Measurements from ENCODE around the gene CRP. TPM values are rescaled to one million over a fixed set of nuclear protein-coding genes. Genes with fewer than 3 reads are reported as not detected.

The CRP gene
- 1 to 10 TPM in 2 of 4 donors, not detected in 2; 1.4 to 2.1 TPM for total RNA-seq

DNA sequence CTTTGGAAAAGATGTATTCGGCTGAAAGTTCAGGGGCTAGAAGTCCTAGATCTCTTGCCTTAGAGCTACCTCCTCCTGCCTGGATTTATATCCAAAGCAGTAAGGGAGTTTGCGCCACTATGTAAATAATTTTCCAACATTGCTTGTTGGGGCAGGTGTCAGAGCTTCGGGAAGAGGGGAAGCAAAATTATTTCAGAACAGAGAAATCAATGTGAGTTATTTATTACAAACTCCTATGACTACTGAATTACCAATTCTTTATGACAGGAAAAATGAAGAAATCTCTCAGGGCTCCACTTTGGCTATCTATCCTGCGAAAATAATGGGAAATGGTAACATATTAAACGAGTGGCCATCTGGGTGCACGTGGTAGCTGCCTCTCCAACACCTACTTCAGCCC, at the start of gene CRP:
CRP (minus strand) TSS at position 61 of the 400 bp plus-strand sequence. CDS start 104 bp downstream, outside the sequence.
- Histone ChIP-seq H3K27ac (no peak within 1 kb of the TSS), H3K4me1 (no peaks in the 10 kb centered on the region), H3K27me3 (no peaks in the 10 kb centered on the region), H3K9me3 (no peaks in the 10 kb centered on the region), H3K4me3 (no peak within 1 kb of the TSS), H3K36me3 (no peaks in the 10 kb centered on the region)
- DNase-seq = no peak
- intact Hi-C loops (cut with DNase I; ENCODE audit: low total_unique reads) = no loop called here
- TF ChIP-seq, protein P1, sequence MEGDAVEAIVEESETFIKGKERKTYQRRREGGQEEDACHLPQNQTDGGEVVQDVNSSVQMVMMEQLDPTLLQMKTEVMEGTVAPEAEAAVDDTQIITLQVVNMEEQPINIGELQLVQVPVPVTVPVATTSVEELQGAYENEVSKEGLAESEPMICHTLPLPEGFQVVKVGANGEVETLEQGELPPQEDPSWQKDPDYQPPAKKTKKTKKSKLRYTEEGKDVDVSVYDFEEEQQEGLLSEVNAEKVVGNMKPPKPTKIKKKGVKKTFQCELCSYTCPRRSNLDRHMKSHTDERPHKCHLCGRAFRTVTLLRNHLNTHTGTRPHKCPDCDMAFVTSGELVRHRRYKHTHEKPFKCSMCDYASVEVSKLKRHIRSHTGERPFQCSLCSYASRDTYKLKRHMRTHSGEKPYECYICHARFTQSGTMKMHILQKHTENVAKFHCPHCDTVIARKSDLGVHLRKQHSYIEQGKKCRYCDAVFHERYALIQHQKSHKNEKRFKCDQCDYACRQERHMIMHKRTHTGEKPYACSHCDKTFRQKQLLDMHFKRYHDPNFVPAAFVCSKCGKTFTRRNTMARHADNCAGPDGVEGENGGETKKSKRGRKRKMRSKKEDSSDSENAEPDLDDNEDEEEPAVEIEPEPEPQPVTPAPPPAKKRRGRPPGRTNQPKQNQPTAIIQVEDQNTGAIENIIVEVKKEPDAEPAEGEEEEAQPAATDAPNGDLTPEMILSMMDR (IDR thresholded peaks at IDR 0.05) = no peak
- TF ChIP-seq POLR2A (IDR thresholded peaks at IDR 0.05) = no peak

DNA sequence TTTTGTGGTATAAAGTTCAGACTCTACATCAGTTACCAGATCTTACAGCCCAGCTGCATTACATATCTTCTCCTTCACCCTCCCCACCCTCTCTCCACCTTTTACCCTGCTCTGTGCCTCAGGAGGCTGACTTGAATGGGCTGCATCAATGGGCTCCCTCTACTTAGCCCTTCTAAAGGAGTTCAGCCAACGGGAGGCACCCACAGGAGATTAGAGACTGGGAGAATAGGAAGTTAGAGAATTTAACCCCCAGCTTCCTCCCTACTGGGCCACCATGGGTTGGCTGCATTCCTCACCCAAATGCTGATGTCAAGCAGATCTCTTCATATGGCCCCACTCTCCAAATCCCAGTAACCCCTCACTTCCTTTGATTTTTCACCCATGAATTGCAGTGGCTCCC, 49.3 kb upstream of the CRP start:
- H3K4me3 ChIP-seq = no peak overlapping the region

GRCh38 chr1:159756397-159756796, 42.0 kb upstream of the CRP start:
- no peak overlapping the region for H3K4me3 ChIP-seq
- intact Hi-C loops (cut with DNase I; ENCODE audit: low total_unique reads) = no loop called here
- no peaks in the 10 kb centered on the region for H3K9me3 ChIP-seq
- TF ChIP-seq, protein P1 (IDR thresholded peaks at IDR 0.05) = no peak
- TF ChIP-seq POLR2A (IDR thresholded peaks at IDR 0.05) = no peak
- H3K36me3 ChIP-seq = no peaks in the 10 kb centered on the region
- H3K27ac ChIP-seq = no peak overlapping the region
- no peak for DNase-seq
- no peaks in the 10 kb centered on the region for H3K27me3 ChIP-seq
- no peaks in the 10 kb centered on the region for H3K4me1 ChIP-seq

More for the DNA sequence above, 49.3 kb upstream of the CRP start:
- Histone ChIP-seq H3K4me1 (no peaks in the 10 kb centered on the region), H3K9me3 (no peaks in the 10 kb centered on the region), H3K36me3 (no peaks in the 10 kb centered on the region), H3K27ac (no peak overlapping the region), H3K27me3 (no peaks in the 10 kb centered on the region)
- intact Hi-C loops (cut with DNase I; ENCODE audit: low total_unique reads) = no loop called here
- DNase-seq = no peak
- no peak for TF ChIP-seq POLR2A (IDR thresholded peaks at IDR 0.05)
- TF ChIP-seq, protein P1 (IDR thresholded peaks at IDR 0.05) = no peak

- H3K27ac ChIP-seq = no peak overlapping the region
- no peaks in the 10 kb centered on the region for H3K36me3 ChIP-seq
- DNase-seq = no peak
- no peaks in the 10 kb centered on the region for H3K27me3 ChIP-seq
- no peaks in the 10 kb centered on the region for H3K4me1 ChIP-seq
- TF ChIP-seq, protein P1 (IDR thresholded peaks at IDR 0.05) = no peak
- TF ChIP-seq POLR2A (IDR thresholded peaks at IDR 0.05) = no peak
- H3K9me3 ChIP-seq = no peaks in the 10 kb centered on the region
- no peak overlapping the region for H3K4me3 ChIP-seq
- intact Hi-C loops (cut with DNase I; ENCODE audit: low total_unique reads) = no loop called here
These were observed 41.1 kb upstream of the CRP start for GRCh38 chr1:159755451-159756007.

DNA sequence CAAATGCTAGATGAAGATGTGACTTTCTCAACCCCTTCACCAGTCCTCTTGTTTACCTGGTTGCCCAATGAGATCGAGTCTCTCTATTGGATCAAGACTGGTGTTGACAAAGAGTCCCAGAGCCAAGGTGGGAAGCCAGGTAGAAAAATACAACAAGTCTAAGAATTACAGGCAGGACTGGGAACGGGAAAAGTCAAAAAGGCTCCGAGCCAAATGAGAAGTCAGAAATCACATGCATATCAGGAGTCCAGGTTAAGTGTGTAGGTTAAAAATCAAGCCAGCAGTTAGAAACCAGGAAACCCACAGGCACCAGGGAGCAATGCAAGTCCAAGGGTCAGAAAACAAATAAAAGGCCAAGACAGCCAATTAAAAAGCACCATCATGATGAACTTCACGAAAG, 39.0 kb upstream of the CRP start:
- H3K27ac ChIP-seq = peak overlapping the region in 1 of 2 donors; percentile 31
- no peaks in the 10 kb centered on the region for H3K9me3 ChIP-seq
- no peak for TF ChIP-seq POLR2A (IDR thresholded peaks at IDR 0.05)
- TF ChIP-seq, protein P1 (IDR thresholded peaks at IDR 0.05) = no peak
- intact Hi-C loops (cut with DNase I; ENCODE audit: low total_unique reads) = no loop called here
- DNase-seq = no peak
- H3K27me3 ChIP-seq = no peaks in the 10 kb centered on the region
- no peak overlapping the region for H3K4me3 ChIP-seq
- H3K4me1 ChIP-seq = no peaks in the 10 kb centered on the region
- H3K36me3 ChIP-seq = no peaks in the 10 kb centered on the region
